Fibroblast of skin of left biceps (primary cell): ENCODE results near the gene OBP2B.
"Not testable (repeated sequence)": the region's sequence is repeated elsewhere in the genome, so short reads cannot be mapped to it uniquely, and the experiment has no call there.

Experiments
- DNase-seq, 2 experiments: peaks; one replicate each; pipeline ENCODE4 v3.0.0-alpha.2; 2013; ENCODE audit warnings: low read depth in 2 of 2

OBP2B gene

DNA sequence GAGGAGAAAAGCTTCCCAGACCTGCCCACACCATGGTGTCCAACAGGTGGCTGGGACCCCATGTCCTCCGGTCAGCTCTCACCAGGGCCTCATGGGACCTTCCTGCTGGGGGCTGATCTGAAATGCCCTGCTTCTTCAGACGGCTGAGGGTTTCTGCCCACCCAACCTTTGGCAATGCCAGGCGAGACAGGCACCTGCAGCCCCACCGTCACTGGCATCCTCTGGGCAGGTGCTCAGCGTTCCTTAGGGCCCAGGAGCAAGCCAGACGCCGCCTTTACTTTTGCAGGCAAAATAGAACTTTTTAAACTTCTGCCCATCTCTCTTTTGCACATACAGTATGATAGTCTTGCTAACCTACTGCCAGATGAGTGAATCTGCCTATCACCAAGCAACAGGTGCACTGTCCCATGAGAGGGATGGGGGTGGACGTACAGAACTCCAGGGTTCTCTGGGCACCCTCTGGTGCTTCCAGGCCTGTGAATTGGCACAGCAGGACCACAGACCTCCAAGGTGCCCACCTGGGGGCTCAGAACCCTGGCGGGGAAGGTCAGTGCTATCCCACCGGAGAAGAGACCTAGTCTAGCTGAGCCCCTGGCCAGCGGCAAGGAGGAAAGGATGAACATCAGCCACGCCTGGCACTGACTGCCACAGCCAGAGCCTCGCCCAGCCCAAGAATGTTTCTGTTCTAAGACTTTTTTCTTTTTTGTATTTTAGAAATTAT, 7.5 kb downstream of the OBP2B start:
- no peak for DNase-seq

DNA sequence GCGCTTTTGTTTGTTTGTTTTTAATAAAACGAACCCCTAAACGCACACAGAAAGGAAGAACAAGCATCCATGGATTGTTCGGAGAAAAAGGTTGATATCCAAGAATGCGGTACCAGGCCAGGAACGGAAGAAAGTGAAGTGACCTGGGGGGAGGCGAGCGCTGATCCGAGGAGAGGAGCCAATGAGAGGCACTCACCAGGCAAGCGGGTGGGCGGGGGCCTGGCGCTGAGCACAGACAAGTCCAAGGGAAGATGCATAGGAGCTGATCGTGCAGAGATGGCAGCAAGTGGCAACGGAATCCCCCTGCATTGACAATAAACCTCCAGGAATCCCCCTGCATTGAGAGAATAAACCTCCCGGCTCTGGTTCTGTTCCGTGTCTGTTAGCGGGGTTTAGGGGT, 8.4 kb downstream of the OBP2B start:
- DNase-seq, result no peak

DNA sequence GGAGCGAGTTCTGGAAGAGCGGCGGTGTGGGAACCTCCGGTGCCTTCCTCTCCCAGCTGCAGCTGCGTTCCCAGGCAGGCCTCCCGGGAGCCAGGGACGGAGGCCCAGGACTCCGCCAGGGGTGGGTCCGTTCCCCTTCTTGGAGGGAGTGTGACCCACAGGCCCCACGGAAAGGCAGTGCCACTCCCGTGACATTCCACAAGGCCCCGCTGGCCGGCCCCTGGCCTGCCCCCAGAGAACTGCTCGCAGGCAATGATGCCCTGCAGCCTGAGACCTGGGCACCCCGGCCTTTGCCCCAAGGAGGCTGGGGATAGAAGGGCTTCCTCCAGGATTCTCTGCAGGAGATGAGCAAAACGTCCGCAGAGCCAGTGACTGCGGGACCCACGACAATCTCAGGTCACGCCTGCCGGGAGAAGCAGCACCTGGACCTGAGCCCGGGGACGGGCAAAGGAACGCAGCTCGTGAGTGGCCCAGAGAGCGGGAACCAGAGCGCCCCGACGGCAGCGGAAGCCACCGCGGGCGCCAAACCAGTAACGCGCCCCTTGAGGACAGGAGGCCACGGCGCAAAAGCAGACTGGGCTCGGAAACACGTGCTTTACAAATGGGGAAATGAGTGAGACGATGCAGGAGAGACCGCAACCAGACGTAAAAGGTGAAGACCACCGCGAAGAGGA, 9.3 kb downstream of the OBP2B start:
- no peak for DNase-seq

DNA sequence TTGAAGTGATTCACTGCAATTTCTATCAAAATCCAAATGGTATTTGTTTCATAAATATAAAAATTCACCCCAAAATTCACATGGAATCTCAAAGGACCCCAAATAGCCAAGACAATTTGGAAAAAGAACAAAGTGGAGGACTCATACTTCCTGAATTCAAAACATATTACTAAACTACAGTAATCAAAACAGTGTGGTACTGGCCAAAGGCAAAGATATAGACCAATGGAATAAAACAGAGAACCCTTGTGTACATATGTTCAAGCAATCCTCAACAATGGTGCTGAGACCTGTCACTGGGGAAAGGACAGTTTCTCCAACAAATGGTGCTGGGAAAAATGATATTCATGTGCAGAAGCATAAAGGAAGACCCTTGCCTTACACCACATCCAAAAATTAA, 14.0 kb downstream of the OBP2B start:
- DNase-seq, result no peak

DNA sequence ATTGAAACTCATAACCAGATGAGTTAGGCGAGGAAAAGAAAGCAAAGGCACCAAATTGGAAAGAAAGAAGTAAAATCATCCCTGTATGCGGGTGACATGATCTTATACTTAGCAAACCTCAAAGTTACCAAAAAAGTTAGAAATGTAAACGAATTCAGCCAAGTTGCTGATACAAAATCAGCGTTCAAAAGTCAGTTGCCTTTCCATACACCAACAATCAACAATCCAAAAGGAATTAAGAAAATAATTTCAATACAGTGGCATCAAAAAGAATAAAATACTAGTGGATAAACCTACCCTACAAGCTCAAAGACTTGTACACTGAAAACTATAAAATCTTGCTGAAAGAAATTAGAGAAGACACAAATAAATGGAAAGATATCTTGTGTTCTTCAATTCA, 14.5 kb downstream of the OBP2B start:
- no peak for DNase-seq

DNA sequence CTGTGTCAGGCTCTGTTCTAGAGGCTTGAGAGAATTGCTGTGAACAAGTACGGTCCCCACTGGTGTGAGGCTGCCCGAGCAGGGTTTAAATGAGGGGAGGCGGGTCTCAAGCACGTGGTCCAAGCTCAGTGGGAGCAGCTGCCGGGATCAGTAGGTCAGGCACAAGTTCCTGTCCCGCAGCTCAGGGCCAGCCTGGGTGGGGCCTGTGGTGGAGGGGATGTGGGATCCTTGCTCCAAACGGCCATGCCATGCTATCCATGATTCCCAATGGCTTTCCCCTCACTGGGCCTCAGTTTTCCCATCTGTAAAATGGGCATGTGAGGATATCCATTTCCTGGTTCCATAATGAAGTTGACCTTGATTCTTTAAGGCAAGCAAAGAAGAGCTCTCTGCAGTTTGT, 17.1 kb downstream of the OBP2B start:
- no peak for DNase-seq

DNA sequence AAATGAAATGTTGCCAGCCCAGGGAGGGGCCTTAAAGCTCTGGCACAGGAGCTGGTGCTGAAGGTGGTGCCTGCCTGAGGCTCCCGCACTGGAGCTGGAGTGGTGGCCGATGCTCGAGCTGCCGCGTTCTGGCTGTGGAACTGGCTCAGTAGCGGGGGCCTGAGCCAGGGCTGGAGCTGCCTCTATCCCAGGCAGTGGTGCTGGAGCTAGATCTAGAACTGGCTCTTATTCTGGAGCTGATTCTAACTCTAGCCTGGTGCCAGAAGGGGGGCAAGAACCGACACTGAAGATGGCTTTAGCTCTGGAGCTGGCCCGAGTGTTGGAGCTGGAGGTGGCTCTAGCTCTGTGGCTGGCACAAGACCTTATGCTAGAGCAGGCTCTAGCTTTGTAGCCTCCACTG, 19.2 kb downstream of the OBP2B start:
- no peak for DNase-seq

DNA sequence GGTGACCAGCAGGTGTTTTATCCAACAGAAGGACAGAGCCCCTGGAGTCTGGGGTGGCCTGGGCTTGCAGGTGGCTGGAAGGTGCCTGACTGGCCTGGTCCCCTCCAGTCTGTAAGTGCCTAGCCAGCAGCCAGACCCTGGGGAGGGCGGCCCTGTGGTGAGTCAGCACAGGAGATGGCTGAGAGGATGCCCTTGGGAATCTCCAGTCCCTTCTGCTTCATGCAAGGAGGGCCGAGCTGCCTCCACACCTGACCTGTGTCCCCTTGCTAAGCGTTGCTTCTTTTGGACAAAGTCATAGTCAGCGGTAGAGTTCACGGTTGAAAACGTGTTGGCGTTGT, 20.2 kb downstream of the OBP2B start:
- no peak for DNase-seq

DNA sequence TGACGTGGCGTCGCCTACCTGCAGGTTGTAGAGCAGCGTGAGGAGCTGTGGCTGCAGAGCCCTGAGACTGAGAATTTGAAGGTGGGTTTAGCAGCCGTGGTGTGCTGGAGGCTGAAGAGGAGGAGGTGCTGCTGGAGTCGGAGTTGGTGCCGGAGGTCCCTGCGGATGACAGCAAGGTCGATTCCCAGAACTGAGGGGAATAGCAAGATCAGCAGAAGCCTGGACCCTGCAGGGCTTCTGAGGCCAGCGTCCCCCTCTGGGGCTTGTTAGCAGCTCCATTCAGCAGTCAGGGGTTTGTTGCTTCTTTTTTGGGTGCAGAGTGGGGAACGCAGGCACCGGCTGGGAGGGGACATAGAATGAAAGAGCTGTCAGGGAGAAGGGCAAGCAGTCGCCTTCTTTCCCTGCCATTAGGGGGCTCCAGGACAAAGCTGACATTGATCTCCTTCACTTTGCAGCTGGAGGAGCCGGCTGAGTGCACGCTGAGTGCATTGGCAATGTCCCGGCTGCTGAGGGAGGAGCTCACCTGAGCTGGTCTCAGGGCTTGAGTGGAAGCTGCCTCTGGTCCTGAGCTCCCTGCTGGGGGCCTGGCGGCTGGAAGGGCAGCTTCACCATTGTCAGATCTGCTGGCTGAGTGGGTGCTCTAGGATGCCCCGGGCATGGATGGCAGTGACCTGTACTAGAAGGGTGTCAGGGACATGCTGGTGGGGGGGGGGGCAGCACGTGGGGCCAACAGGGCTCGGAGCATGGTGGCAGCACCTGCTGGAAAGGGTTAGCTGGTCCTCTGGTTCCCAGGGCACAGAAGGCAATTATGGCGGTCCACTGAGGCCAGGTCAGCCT, 20.8 kb downstream of the OBP2B start:
- no peak for DNase-seq

DNA sequence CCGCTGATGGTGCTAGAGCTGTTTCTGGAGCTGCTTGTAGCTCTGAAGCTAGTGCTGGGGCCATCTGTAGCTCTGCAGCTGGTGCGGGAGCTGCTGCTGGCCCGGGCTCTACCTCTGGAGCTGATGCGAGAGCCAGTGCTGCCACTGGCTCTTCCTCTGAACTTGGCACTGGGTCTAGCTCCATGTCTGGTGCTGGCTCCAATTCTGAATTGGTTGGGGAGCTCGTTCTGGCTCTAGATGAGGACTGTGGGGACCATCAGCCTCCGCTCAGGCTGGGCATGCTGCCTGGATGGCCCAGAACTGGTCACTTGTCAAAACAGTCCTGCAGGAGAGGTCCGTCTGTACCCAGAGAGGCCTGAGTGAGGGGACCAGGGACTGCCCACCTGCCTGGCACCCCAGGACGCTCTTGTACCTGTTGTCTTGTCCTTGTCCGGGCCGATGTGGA, 21.5 kb downstream of the OBP2B start:
- DNase-seq, result no peak

DNA sequence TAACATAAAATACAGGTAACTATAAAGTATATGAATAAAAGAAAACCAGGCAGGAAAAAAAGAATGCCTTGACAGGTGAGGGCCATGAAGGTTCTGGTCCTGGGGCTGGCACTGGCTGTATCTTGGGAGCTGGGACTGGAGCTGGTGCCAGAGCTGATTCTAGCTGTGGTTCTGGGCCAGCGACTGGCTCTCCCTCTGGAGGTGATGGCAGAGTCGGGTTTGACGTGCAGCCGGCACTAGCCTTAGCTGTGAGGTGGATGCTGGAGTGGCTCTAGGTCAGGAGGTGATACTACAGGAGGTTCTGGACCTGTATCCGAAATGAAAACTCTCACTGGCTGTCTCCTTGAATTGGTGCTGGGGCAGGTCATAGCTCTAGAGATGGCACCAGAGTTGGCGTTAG, 22.3 kb downstream of the OBP2B start:
- no peak for DNase-seq

DNA sequence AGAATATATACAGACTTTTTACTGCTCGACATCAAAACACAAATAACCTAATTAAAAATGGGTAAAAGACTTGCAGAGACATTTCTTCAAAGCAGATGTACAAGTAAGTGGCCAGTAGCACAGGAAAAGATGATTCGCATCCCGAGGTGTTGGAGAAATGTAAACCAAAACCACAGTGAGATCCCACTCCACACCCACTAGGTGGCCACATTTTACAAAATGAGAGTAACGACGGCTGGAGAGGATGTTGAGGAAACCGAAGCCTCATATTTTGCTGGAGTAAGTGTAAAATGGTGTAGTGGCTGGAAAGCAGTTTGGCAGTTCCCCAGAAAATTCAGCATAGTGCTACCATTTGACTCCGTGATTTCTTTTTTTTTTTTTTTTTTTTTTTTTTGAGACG, 24.1 kb downstream of the OBP2B start:
- peak; percentile 43 to 50 for DNase-seq

DNA sequence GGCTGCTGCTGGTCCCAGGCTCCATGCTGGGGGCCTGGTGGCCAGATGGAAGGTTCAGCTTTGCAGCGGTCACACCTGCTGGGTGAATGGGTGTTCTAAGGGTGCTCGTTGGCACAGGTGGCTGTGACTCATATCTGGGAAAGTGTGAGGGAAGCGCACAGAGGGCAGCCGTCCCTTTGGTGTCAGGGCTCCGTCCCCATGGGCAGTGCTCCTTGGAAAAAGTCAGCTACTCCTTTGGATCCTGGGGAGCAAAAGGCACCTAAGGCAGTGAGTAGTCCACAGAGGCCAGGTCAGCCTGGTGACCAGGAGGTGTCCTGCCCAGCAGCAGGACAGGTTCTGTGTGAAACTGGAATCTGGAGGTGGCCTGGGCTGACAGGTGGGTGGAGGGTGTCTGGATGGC, 26.9 kb downstream of the OBP2B start:
- no peak for DNase-seq

DNA sequence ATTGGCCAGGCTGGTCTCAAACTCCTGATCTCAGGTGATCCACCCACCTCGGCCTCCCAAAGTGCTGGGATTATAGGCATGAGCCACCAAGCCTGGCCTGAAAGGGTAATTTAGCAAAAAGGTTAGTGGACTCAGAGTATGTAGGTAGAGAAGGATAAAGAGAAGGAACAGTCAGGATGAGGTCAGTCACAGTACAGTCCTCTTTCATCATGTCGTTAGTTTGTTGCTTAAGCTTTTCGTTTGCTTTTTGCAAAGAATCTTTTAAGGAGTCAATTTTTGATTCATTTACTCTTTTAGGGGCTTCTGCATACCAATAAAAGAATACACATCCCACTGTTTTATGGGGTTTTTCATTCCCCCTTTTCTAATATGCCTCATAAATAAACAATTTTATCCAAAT, 27.5 kb downstream of the OBP2B start:
- no peak for DNase-seq

DNA sequence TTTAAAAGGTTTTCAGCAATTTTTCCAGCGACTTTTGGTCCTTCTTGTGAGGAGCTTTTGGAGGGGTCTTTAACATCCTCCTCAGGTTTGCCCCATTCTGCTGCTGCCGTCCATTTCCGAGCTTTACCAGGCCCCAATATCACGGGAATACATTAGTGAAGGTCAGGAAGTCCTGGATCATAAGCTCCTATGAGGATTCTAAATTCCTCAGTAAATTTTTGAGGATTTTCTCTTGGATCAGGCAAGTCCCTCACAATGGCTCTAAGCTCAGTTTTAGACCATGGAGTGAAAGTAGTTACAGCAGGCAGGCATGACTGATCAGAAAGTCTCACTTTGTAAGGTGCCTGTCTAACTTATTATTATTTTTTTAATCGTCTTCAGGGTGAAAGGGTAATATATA, 28.1 kb downstream of the OBP2B start:
- DNase-seq, result no peak

DNA sequence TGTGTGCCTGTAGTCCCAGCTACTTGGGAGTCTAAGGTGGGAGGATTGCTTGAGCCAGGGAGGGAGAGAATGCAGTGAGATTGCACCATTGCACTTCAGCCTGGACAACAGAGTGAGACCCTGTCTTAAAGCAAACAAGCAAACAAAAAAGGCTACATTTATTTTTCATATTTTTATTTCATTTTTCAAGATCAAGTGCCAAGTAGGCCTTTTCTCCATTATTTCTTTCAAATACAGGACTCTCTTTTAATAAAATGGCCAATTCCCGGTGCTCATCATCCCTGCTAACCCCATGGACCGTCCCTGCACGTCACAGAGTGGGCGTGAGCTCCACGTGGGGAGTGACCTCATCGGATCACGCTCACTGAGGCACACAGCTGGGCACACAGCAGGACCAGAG, 36.0 kb downstream of the OBP2B start:
- no peak for DNase-seq

DNA sequence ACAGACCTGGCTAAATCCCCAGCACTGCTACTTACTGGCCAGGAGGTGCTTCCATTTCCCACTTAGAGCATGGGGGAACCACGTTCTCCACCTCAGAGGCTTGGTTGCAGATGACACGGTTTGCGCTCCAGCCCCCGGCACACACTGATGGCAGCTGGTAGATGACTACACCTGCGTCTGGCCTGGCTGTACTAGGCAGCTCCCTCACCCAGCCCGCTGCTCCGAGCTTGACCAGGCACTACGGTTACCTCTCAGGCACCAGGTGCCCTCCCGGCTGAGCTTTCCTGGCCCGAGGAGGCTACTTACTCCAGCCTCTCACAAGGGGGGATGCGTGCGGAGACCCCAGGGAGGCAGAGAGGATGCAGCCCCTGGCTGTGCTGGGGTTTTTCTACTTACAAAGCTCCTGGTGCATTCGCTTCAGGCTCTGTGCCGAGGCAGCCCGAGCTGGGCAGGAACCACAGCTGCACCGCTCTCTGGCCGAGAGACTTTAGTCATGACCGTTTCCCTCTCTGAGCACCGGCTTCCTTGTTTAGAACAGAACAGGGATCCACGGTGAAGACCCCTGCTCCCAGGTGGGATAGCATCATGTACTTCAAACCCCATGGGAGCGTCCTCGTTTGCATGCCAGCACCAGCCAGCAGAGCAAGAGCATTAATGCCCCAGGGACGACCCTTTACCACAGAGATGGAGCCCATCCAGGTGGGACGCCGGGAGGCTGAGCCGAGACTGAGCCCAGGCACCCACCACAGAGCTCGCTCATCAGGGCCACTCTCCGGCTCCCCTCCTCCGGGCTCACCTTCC, 37.7 kb downstream of the OBP2B start:
- DNase-seq, result no peak

DNA sequence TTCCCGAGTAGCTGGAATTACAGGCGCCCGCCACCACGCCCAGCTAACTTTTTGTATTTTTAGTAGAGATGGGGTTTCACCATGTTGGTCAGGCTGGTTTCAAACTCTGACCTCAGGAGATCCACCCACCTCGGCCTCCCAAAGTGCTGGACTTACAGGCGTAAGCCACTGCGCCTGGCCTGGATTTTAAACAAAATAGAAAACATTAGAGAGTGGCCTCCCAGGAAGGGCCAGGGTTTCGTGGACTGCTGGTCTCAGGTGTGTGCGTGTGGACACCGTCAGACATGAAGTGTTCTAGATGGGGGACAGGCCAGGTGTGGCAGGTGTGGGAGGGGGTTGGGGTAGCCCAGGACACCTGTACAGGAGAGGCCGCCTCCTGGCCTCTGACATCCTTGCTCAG, 38.3 kb downstream of the OBP2B start:
- no peak for DNase-seq

DNA sequence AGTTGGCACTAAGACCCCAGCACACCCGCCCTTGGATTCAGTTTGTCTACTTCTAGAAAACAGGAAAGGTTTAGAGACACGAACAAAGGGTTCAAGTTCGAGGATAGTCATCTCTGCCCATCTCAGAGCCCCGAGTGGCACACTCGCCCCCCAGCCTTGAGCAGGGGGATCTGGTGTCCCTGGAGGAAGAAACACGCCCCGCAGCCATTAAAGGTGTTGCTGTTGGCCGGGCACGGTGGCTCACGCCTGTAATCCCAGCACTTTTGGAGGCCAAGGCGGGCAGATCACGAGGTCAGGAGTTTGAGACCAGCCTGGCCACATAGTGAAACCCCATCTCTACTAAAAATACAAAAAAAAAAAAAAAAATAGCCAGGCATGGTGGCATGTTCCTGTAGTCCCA, 39.4 kb downstream of the OBP2B start:
- not testable (repeated sequence) for DNase-seq

DNA sequence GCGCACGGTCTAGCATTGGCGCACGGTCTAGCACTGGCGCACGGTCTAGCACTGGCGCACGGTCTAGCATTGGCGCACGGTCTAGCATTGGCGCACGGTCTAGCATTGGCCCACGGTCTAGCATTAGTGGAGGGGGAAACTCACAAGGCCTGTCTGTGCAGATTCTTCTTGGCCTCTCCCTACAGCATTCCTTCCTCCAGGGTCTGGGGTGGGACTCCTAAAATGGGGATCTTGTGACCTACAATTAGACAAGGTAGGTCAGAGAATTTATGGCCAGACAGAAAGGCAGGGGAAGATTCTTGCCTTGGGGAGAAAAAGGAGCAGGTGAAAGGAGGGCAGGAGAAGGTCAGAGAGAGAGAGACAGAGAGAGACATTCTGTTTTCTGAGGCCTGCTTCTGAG, 39.9 kb downstream of the OBP2B start:
- DNase-seq, result no peak

DNA sequence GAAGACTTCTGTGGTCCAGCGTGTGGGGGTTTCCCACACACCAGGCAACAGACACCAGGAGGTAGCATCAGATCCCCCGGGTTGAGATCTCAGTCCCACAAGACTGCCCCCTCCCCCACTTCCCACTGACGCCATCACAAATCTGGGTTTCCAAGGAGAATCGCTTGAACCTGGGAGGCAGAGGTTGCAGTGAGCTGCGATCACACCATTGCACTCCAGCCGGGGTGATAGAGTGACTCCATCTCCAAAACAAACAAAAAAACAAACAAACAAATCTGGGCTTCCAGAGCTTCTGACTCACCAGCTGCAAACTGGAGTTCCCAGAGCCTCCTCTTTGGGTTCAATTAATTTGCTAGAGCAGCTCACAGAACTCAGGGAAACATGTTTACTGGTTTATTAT, 40.6 kb downstream of the OBP2B start:
- DNase-seq, result no peak

DNA sequence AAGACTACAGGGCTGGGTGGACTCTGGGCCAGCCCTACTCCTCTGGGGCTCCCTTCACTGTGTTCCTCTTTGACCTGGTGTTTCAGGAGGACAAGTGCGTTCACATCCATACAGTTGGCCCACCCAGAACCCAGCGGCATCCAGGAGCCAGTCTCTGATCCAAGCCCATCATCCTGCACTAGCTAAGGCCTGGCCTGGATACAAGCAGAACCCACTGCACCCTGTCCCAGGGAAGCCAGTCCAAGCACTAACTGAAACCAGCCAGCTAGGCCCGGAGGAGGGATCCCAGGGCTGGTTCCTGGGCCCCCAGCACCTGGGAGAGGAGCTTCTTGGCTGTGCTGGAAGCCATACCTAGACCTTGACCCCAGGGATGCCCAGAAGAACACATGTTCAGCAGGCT, 41.3 kb downstream of the OBP2B start:
- no peak for DNase-seq
